Lower leg skin (tissue), 3 donors: ENCODE results near the gene PIK3R1.

Experiments used
- CTCF ChIP-seq, 3 donors: fragments of 450-650 bp; IDR thresholded peaks; one replicate each; pipeline ENCODE4 v1.5.1; 2016; ENCODE audit warnings: antibody characterized with exemption in 3 of 3, mild to moderate bottlenecking in 3 of 3, moderate library complexity in 2 of 3
- POLR2A ChIP-seq, 2 donors: fragments of 450-650 bp; IDR thresholded peaks; one replicate each; pipeline ENCODE4 v1.6.1; 2016 to 2017; ENCODE audit warnings: antibody characterized with exemption in 2 of 2, mild to moderate bottlenecking in 1 of 2, moderate library complexity in 1 of 2

- TF ChIP-seq CTCF (IDR thresholded peaks at IDR 0.05): no peak
- no peak for TF ChIP-seq POLR2A (IDR thresholded peaks at IDR 0.05)
These were observed 89.0 kb downstream of the PIK3R1 start for GRCh38 chr5:68304421-68305052.
